ENCODE results near the gene RALY. TPM values are rescaled to one million over a fixed set of nuclear protein-coding genes. Genes with fewer than 3 reads are reported as not detected.

Gene RALY
- total and polyA plus RNA-seq, 2 donors (not counting 3 experiments of a cell fraction or from before 2014, with no cell fraction given): 142 to 146 TPM

GRCh38 chr20:34004227-34004626, 10.5 kb downstream of the RALY start:
- Histone ChIP-seq H3K9me1 (replicated peaks; ENCODE audit: control insufficient read depth, extremely low read depth, insufficient read depth, low read length) (no peaks in the 10 kb centered on the region), H3K4me3 (replicated peaks in 1 of 3; ENCODE audit: insufficient read depth in 1 of 3, low read depth in 1 of 3, low read length in 3 of 3) (no peak overlapping the region), H3K4me1 (ENCODE audit: control insufficient read depth, extremely low read depth, insufficient read depth, low read length) (no peaks in the 10 kb centered on the region), H3K36me3 (ENCODE audit: control insufficient read depth in 2 of 2, extremely low read depth in 1 of 2, insufficient read depth in 2 of 2, low read length in 2 of 2) (no peaks in the 10 kb centered on the region), H3K4me2 (ENCODE audit: insufficient read depth, low read length) (no peak overlapping the region), H3K9me3 (replicated peaks; ENCODE audit: control insufficient read depth, insufficient read depth, low read length) (no peaks in the 10 kb centered on the region), H2AFZ (ENCODE audit: low read depth, low read length) (no peak overlapping the region), H3K79me2 (ENCODE audit: control insufficient read depth, insufficient read depth, low read length) (peaks cover 91% of the 10 kb centered on the region), H4K20me1 (replicated peaks; ENCODE audit: control insufficient read depth, extremely low read depth, insufficient read depth, low read length) (peaks cover 32% of the 10 kb centered on the region), H3K27me3 (ENCODE audit: control insufficient read depth in 2 of 2, insufficient read depth in 2 of 2, low read length in 2 of 2) (no peaks in the 10 kb centered on the region), H3K27ac (ENCODE audit: insufficient read depth, low read depth, low read length) (no peak overlapping the region), H3K9ac (replicated peaks; ENCODE audit: extremely low read depth, insufficient read depth, low read length) (no peak overlapping the region)
- POLR2A ChIA-PET: interaction anchor here (1.0 kb wide), 1 partner anchor 11 kb away, joined by 3 read pairs; the partner anchor contains the start of gene RALY
- FAIRE-seq: no peak
- dilution Hi-C loops (cut with MboI; ENCODE audit: extremely low pct_ligation_motif_present, low sequenced_read_pairs) (no loop called here), intact Hi-C loops (cut with micrococcal nuclease) (no loop called here)
- no TSS peak for BruUV-seq (replicated peaks)
- no peak for DNase-seq (ENCODE audit: low read depth, low spot score)
- CTCF ChIA-PET: no interaction called here
- TF ChIP-seq POLR2A (IDR thresholded peaks at IDR 0.05; ENCODE audit: low read depth, low read length) (no peak), FOS (IDR thresholded peaks at IDR 0.05; ENCODE audit: borderline replicate concordance, insufficient read depth, low read length) (no peak), EZH2 (IDR thresholded peaks at IDR 0.05; ENCODE audit: borderline replicate concordance, low read depth, low read length, severe bottlenecking) (no peak), MAX (IDR thresholded peaks at IDR 0.05; ENCODE audit: insufficient read depth, insufficient read length) (no peak), MYC (IDR thresholded peaks at IDR 0.05; ENCODE audit: low read depth, low read length) (no peak), GATA2 (IDR thresholded peaks at IDR 0.05; ENCODE audit: insufficient read depth, insufficient read length, low read depth, low read length) (no peak), POLR2AphosphoS5 (IDR thresholded peaks at IDR 0.05; ENCODE audit: insufficient read depth, low read depth, low read length) (no peak), JUN (IDR thresholded peaks at IDR 0.05; ENCODE audit: borderline replicate concordance, insufficient read depth, insufficient read length, low read depth) (no peak)
- TF ChIP-seq, protein P1, sequence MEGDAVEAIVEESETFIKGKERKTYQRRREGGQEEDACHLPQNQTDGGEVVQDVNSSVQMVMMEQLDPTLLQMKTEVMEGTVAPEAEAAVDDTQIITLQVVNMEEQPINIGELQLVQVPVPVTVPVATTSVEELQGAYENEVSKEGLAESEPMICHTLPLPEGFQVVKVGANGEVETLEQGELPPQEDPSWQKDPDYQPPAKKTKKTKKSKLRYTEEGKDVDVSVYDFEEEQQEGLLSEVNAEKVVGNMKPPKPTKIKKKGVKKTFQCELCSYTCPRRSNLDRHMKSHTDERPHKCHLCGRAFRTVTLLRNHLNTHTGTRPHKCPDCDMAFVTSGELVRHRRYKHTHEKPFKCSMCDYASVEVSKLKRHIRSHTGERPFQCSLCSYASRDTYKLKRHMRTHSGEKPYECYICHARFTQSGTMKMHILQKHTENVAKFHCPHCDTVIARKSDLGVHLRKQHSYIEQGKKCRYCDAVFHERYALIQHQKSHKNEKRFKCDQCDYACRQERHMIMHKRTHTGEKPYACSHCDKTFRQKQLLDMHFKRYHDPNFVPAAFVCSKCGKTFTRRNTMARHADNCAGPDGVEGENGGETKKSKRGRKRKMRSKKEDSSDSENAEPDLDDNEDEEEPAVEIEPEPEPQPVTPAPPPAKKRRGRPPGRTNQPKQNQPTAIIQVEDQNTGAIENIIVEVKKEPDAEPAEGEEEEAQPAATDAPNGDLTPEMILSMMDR (IDR thresholded peaks at IDR 0.05; ENCODE audit: extremely low read depth in 1 of 2, insufficient read depth in 1 of 2, low read depth in 1 of 2, low read length in 2 of 2): no peak

All from endothelial cell of umbilical vein (primary cell).